HG03064 (cell line): ENCODE results near the gene NPIPB8.
"Not testable (repeated sequence)": the region's sequence is repeated elsewhere in the genome, so short reads cannot be mapped to it uniquely, and the experiment has no call there.

Experiments
- ATAC-seq: cut with Tn5 transposase; IDR thresholded peaks from one replicate; pipeline ENCODE4 v1.9.1; 2021; ENCODE audit warnings: low read depth; ENCODE audit not compliant: unreplicated experiment

NPIPB8 gene

GRCh38 chr16:28637765-28638164 is at the start of gene NPIPB8:
Gene NPIPB8 (plus strand): TSS chr16:28638065. CDS start chr16:28638361, 296 bp downstream.
- not testable (repeated sequence) for ATAC-seq

- no peak for ATAC-seq
Observed at GRCh38 chr16:28589069-28589468, 48.8 kb upstream of the NPIPB8 start.

- ATAC-seq: no peak
Observed at GRCh38 chr16:28589930-28590329, 47.9 kb upstream of the NPIPB8 start.

GRCh38 chr16:28590384-28591340 is 47.2 kb upstream of the NPIPB8 start:
- ATAC-seq: no peak

GRCh38 chr16:28591355-28591754 is 46.5 kb upstream of the NPIPB8 start:
- ATAC-seq: no peak

- ATAC-seq: no peak
Observed at GRCh38 chr16:28592511-28592910, 45.4 kb upstream of the NPIPB8 start.

GRCh38 chr16:28592979-28593553 is 44.8 kb upstream of the NPIPB8 start:
- no peak for ATAC-seq

- not testable (repeated sequence) for ATAC-seq
Observed at GRCh38 chr16:28595451-28595850, 42.4 kb upstream of the NPIPB8 start.

GRCh38 chr16:28596115-28596630 is 41.7 kb upstream of the NPIPB8 start:
- no peak for ATAC-seq

- ATAC-seq: no peak
Observed at GRCh38 chr16:28596840-28597691, 40.8 kb upstream of the NPIPB8 start, which contains the start of gene SULT1A2. Gene SULT1A2 (minus strand): TSS chr16:28597050. CDS start chr16:28595930, 1,120 bp downstream.

- no peak for ATAC-seq
Observed at GRCh38 chr16:28597692-28598261, 40.1 kb upstream of the NPIPB8 start.

- ATAC-seq: not testable (repeated sequence)
Observed at GRCh38 chr16:28599377-28600285, 38.2 kb upstream of the NPIPB8 start.

- ATAC-seq: not testable (repeated sequence)
Observed at GRCh38 chr16:28600965-28601364, 36.9 kb upstream of the NPIPB8 start.

GRCh38 chr16:28601589-28601988 is 36.3 kb upstream of the NPIPB8 start:
- ATAC-seq: not testable (repeated sequence)

GRCh38 chr16:28602062-28602461 is 35.8 kb upstream of the NPIPB8 start:
- not testable (repeated sequence) for ATAC-seq

- ATAC-seq: no peak
Observed at GRCh38 chr16:28602529-28602928, 35.3 kb upstream of the NPIPB8 start.

- ATAC-seq: no peak
Observed at GRCh38 chr16:28603381-28604185, 34.3 kb upstream of the NPIPB8 start.

- ATAC-seq: no peak
Observed at GRCh38 chr16:28604186-28604565, 33.7 kb upstream of the NPIPB8 start.
